ENCODE measurements around the gene USE1. TPM values are rescaled to one million over a fixed set of nuclear protein-coding genes. Genes with fewer than 3 reads are reported as not detected.

The USE1 gene
- total and polyA plus RNA-seq, 9 of the 15 experiments (the other 6 are each of a cell fraction or from before 2014, with no cell fraction given), result 17.3 to 52.4 (median 34.0) TPM

- TF ChIP-seq GABPB1 (CRISPR knock-in tag; IDR thresholded peaks at IDR 0.05), result no peak
- TF ChIP-seq CBX5 (IDR thresholded peaks at IDR 0.05; ENCODE audit: borderline replicate concordance, low read depth), result no peak
- TF ChIP-seq SOX6 (IDR thresholded peaks at IDR 0.05), result no peak
- no peak for TF ChIP-seq ZNF354B (CRISPR knock-in tag; IDR thresholded peaks at IDR 0.05)
- no peak; the same call in 1 of the 2 replicates for TF ChIP-seq TFAP4 (CRISPR knock-in tag; IDR thresholded peaks at IDR 0.05; ENCODE audit: borderline replicate concordance)
- TF ChIP-seq SAP30 (IDR thresholded peaks at IDR 0.05; ENCODE audit: borderline replicate concordance, insufficient read depth, low read depth, low read length, poor library complexity, severe bottlenecking), result no peak
- no peak for TF ChIP-seq ZNF224 (CRISPR knock-in tag; IDR thresholded peaks at IDR 0.05)
- no peak for TF ChIP-seq NCOA4 (IDR thresholded peaks at IDR 0.05; ENCODE audit: partially characterized antibody)
- TF ChIP-seq BMI1 (IDR thresholded peaks at IDR 0.05; ENCODE audit: low read length), result no peak
- no peak for TF ChIP-seq POLR2A (conservative IDR thresholded peaks at IDR 0.05)
- no peak for TF ChIP-seq MITF (IDR thresholded peaks at IDR 0.05)
- TF ChIP-seq NFXL1 (CRISPR knock-in tag; IDR thresholded peaks at IDR 0.05), result no peak
- TF ChIP-seq POLR2AphosphoS5 (IDR thresholded peaks at IDR 0.05; ENCODE audit: control insufficient read depth, insufficient read depth, low read depth, low read length), result no peak
- TF ChIP-seq NFE2L1 (tag; IDR thresholded peaks at IDR 0.05; ENCODE audit: borderline replicate concordance, low read depth), result no peak
- no peak for TF ChIP-seq IRF1 (CRISPR knock-in tag; IDR thresholded peaks at IDR 0.05; ENCODE audit: borderline replicate concordance)
- no peak for TF ChIP-seq ZNF41 (CRISPR knock-in tag; conservative IDR thresholded peaks at IDR 0.05)
- no peak for TF ChIP-seq RBM14 (IDR thresholded peaks at IDR 0.05; ENCODE audit: borderline replicate concordance, insufficient read depth, low read depth, low read length)
These were observed 33.0 kb downstream of the USE1 start (continued) for GRCh38 chr19:17248011-17248776.

All from K562 (cell line).